Measurements from ENCODE around the gene CXCL16.

- TF ChIP-seq CTCF (conservative IDR thresholded peaks at IDR 0.05; ENCODE audit: low read length): no peak
- TF ChIP-seq EZH2phosphoT487 (IDR thresholded peaks at IDR 0.05; ENCODE audit: borderline replicate concordance): no peak
Measured at GRCh38 chr17:4748686-4749085, 9.0 kb upstream of the CXCL16 start.

Measured in Loucy (cell line).